HEK293 (cell line): ENCODE data around the gene PLD5.

Experiments used
- CTCF ChIA-PET: fragments of 350-600 bp; formaldehyde crosslinking; extraction: SDS; loops from one replicate; lab custom pipeline; 2021; ENCODE audit warnings: antibody characterized with exemption; lab: Yijun Ruan, JAX
- POLR2A ChIA-PET: fragments of 300-600 bp; formaldehyde crosslinking; extraction: SDS; loops from one replicate; lab custom pipeline; 2020; ENCODE audit warnings: antibody characterized with exemption, inconsistent platforms; lab: Yijun Ruan, JAX
- H3K27ac ChIP-seq: fragments of 200-500 bp; sonication (Bioruptor generic); 2 replicates; pipeline ENCODE4 v1.5.1; 2014; ENCODE audit warnings: low read depth, low read length, control low read depth, inconsistent platforms; ENCODE audit errors: extremely low read depth
- H3K36me3 ChIP-seq, 2 experiments: fragments of 200-500 bp in 1 of 2; sonication (Bioruptor generic) in 1 of 2; 1 replicate in 1 of 2; 2 replicates in 1 of 2; pipeline ENCODE4 v1.5.1; 2014 to 2017; ENCODE audit warnings: inconsistent platforms in 2 of 2, low read length in 2 of 2; ENCODE audit not compliant: control insufficient read depth in 2 of 2, insufficient read depth in 1 of 2
- H3K4me1 ChIP-seq: fragments of 200-500 bp; sonication (Bioruptor generic); 2 replicates; pipeline ENCODE4 v1.5.1; 2014; ENCODE audit warnings: mild to moderate bottlenecking, low read length, inconsistent platforms; ENCODE audit not compliant: control insufficient read depth, insufficient read depth
- H3K4me3 ChIP-seq: 2 replicates; pipeline ENCODE4 v1.5.1; 2011; ENCODE audit warnings: low read depth, mild to moderate bottlenecking, control low read depth, low read length, moderate library complexity
- H3K9me3 ChIP-seq: fragments of 200-500 bp; sonication (Bioruptor generic); 2 replicates; pipeline ENCODE4 v1.5.1; 2014; ENCODE audit warnings: low read depth, low read length, inconsistent platforms; ENCODE audit not compliant: control insufficient read depth, insufficient read depth
- BCL6B ChIP-seq: fragments of 450-650 bp; formaldehyde crosslinking; IDR thresholded peaks from 2 replicates; pipeline ENCODE4 v1.5.1; 2017; ENCODE audit warnings: missing biosample characterization, missing genetic modification characterization
- KLF1 ChIP-seq: fragments of 450-650 bp; formaldehyde crosslinking; IDR thresholded peaks from 2 replicates; pipeline ENCODE4 v1.5.1; 2016; ENCODE audit warnings: missing biosample characterization, missing genetic modification characterization
- MEIS1 ChIP-seq: sonication (generic); formaldehyde crosslinking; IDR thresholded peaks from 2 replicates; pipeline ENCODE4 v1.8.1; 2022; ENCODE audit warnings: missing genetic modification reagents, mild to moderate bottlenecking, borderline replicate concordance
- REPIN1 ChIP-seq: fragments of 450-650 bp; formaldehyde crosslinking; IDR thresholded peaks from 2 replicates; pipeline ENCODE4 v1.5.1; 2017; ENCODE audit warnings: missing biosample characterization, missing genetic modification characterization, low read depth
- TCF7L2 ChIP-seq: IDR thresholded peaks from 2 replicates; pipeline ENCODE4 v1.6.1; 2011; ENCODE audit warnings: low read depth, mild to moderate bottlenecking, inconsistent platforms, low read length, moderate library complexity, borderline replicate concordance
- ZEB2 ChIP-seq: fragments of 450-650 bp; formaldehyde crosslinking; IDR thresholded peaks from 2 replicates; pipeline ENCODE4 v1.5.1; 2016; ENCODE audit warnings: missing biosample characterization, missing genetic modification characterization
- ZFP37 ChIP-seq: fragments of 450-650 bp; formaldehyde crosslinking; IDR thresholded peaks from 2 replicates; pipeline ENCODE4 v1.5.1; 2016; ENCODE audit warnings: missing biosample characterization, missing genetic modification characterization
- ZNF112 ChIP-seq: fragments of 450-650 bp; formaldehyde crosslinking; IDR thresholded peaks from 2 replicates; pipeline ENCODE4 v1.5.0; 2017; ENCODE audit warnings: missing biosample characterization, missing genetic modification characterization
- ZNF148 ChIP-seq: fragments of 450-650 bp; formaldehyde crosslinking; IDR thresholded peaks from 2 replicates; pipeline ENCODE4 v1.5.0; 2017; ENCODE audit warnings: missing biosample characterization, missing genetic modification characterization, borderline replicate concordance
- ZNF174 ChIP-seq: fragments of 450-650 bp; formaldehyde crosslinking; IDR thresholded peaks from 2 replicates; pipeline ENCODE4 v1.5.0; 2017; ENCODE audit warnings: missing biosample characterization, mild to moderate bottlenecking, missing genetic modification characterization
- ZNF19 ChIP-seq: fragments of 450-650 bp; formaldehyde crosslinking; IDR thresholded peaks from 2 replicates; pipeline ENCODE4; 2016; ENCODE audit warnings: missing biosample characterization, missing genetic modification characterization, low read depth
- ZNF211 ChIP-seq: fragments of 450-650 bp; formaldehyde crosslinking; IDR thresholded peaks from 2 replicates; pipeline ENCODE4 v1.5.1; 2016; ENCODE audit warnings: low read depth, missing biosample characterization, missing genetic modification characterization
- ZNF214 ChIP-seq: fragments of 450-650 bp; formaldehyde crosslinking; IDR thresholded peaks from 2 replicates; pipeline ENCODE4 v1.5.1; 2017; ENCODE audit warnings: missing biosample characterization, mild to moderate bottlenecking, missing genetic modification characterization, borderline replicate concordance
- ZNF266 ChIP-seq: fragments of 450-650 bp; formaldehyde crosslinking; IDR thresholded peaks from 2 replicates; pipeline ENCODE4 v1.5.1; 2016; ENCODE audit warnings: missing biosample characterization, missing genetic modification characterization, low read depth
- ZNF292 ChIP-seq: fragments of 450-650 bp; formaldehyde crosslinking; IDR thresholded peaks from 2 replicates; pipeline ENCODE4 v1.5.1; 2016; ENCODE audit warnings: low read depth, missing biosample characterization, missing genetic modification characterization, borderline replicate concordance
- ZNF324 ChIP-seq: fragments of 450-650 bp; formaldehyde crosslinking; IDR thresholded peaks from 2 replicates; pipeline ENCODE4 v1.5.1; 2016; ENCODE audit warnings: missing biosample characterization, missing genetic modification characterization
- ZNF350 ChIP-seq: fragments of 450-650 bp; formaldehyde crosslinking; IDR thresholded peaks from 2 replicates; pipeline ENCODE4 v1.5.0; 2017; ENCODE audit warnings: missing biosample characterization, mild to moderate bottlenecking, missing genetic modification characterization
- ZNF362 ChIP-seq: fragments of 450-650 bp; formaldehyde crosslinking; IDR thresholded peaks from 2 replicates; pipeline ENCODE4 v1.5.1; 2016; ENCODE audit warnings: missing biosample characterization, missing genetic modification characterization
- ZNF391 ChIP-seq: fragments of 450-650 bp; formaldehyde crosslinking; IDR thresholded peaks from 2 replicates; pipeline ENCODE4 v1.5.1; 2016; ENCODE audit warnings: low read depth, missing biosample characterization, missing genetic modification characterization, borderline replicate concordance
- ZNF48 ChIP-seq: fragments of 450-650 bp; formaldehyde crosslinking; IDR thresholded peaks from 2 replicates; pipeline ENCODE4 v1.5.1; 2016; ENCODE audit warnings: missing biosample characterization, missing genetic modification characterization
- ZNF521 ChIP-seq: fragments of 450-650 bp; formaldehyde crosslinking; IDR thresholded peaks from 2 replicates; pipeline ENCODE4 v1.5.1; 2017; ENCODE audit warnings: missing biosample characterization, mild to moderate bottlenecking, missing genetic modification characterization
- ZNF558 ChIP-seq: fragments of 450-650 bp; formaldehyde crosslinking; IDR thresholded peaks from 2 replicates; pipeline ENCODE4 v1.5.1; 2016; ENCODE audit warnings: missing biosample characterization, missing genetic modification characterization
- ZNF623 ChIP-seq: fragments of 450-650 bp; formaldehyde crosslinking; IDR thresholded peaks from 2 replicates; pipeline ENCODE4 v1.5.1; 2016; ENCODE audit warnings: missing biosample characterization, missing genetic modification characterization
- ZNF626 ChIP-seq: fragments of 450-650 bp; sonication (Bioruptor Pico); formaldehyde crosslinking; IDR thresholded peaks from 2 replicates; pipeline ENCODE4 v1.5.1; 2018; ENCODE audit warnings: missing biosample characterization, missing genetic modification characterization, inconsistent platforms
- ZNF76 ChIP-seq: fragments of 450-650 bp; formaldehyde crosslinking; IDR thresholded peaks from 2 replicates; pipeline ENCODE4; 2016; ENCODE audit warnings: low read depth, missing biosample characterization, missing genetic modification characterization, borderline replicate concordance
- ZNF830 ChIP-seq: fragments of 450-650 bp; IDR thresholded peaks from 2 replicates; pipeline ENCODE4 v1.5.0; 2018; ENCODE audit warnings: missing biosample characterization, missing genetic modification characterization, low read depth, mild to moderate bottlenecking, moderate library complexity
- ZNF843 ChIP-seq: fragments of 450-650 bp; formaldehyde crosslinking; IDR thresholded peaks from 2 replicates; pipeline ENCODE4 v1.5.1; 2016; ENCODE audit warnings: missing biosample characterization, missing genetic modification characterization
- TF ChIP-seq, protein P1 (sequence below): fragments of 450-650 bp; formaldehyde crosslinking; IDR thresholded peaks from 2 replicates; pipeline ENCODE4 v1.5.1; 2016; ENCODE audit warnings: missing biosample characterization, missing genetic modification characterization

The PLD5 gene

DNA sequence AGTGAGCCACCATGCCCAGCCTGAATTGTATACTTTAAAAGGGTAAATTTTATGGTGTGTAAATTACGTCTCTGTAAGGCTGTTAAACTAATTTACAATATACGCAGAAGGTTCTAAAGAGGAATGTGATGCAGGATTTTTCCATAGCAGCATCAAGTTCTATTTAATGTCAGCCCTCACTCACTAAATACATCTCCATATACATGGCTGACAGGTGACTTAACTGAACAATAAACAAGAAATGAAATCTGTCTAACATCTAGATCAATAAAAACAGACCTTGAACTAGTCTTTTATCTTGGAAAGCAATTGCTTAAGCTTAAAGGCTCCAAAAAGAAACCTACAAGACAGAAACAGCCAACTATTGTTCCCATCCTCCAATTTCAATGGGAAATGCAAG lies 404.1 kb downstream of the PLD5 start (continued):
- TF ChIP-seq ZNF391 (tag by site-specific recombination) (no peak), ZNF48 (no peak), ZNF211 (no peak), BCL6B (tag by site-specific recombination) (no peak), MEIS1 (CRISPR knock-in tag) (no peak), ZNF830 (tag by site-specific recombination) (no peak), ZNF174 (no peak), ZNF19 (tag by site-specific recombination) (no peak)

- Histone ChIP-seq H3K4me3 (no peak overlapping the region), H3K9me3 (no peaks in the 10 kb centered on the region), H3K27ac (no peak overlapping the region), H3K4me1 (no peaks in the 10 kb centered on the region), H3K36me3 (no peaks in the 10 kb centered on the region)
- POLR2A ChIA-PET, result no interaction called here
- CTCF ChIA-PET, result interaction anchor here (0.6 to 0.9 kb wide), 3 partner anchors 24 to 205 kb away, joined by 3 to 5 read pairs (median 3); no protein-coding TSS in a partner anchor
- no peak for TF ChIP-seq ZEB2 (tag by site-specific recombination)
- TF ChIP-seq ZNF558, result no peak
- no peak for TF ChIP-seq ZNF112 (tag by site-specific recombination)
- TF ChIP-seq ZFP37 (tag by site-specific recombination), result no peak
- no peak for TF ChIP-seq KLF1 (tag by site-specific recombination)
- no peak for TF ChIP-seq ZNF362 (tag by site-specific recombination)
- no peak for TF ChIP-seq ZNF76 (tag by site-specific recombination)
- no peak for TF ChIP-seq ZNF350 (tag by site-specific recombination)
- no peak for TF ChIP-seq ZNF266 (tag by site-specific recombination)
- no peak for TF ChIP-seq TCF7L2
- no peak for TF ChIP-seq ZNF843
- no peak for TF ChIP-seq ZNF148 (tag by site-specific recombination)
- TF ChIP-seq ZNF324 (tag by site-specific recombination), result no peak
- no peak for TF ChIP-seq ZNF292 (tag by site-specific recombination)
- TF ChIP-seq ZNF521 (tag by site-specific recombination), result no peak
- TF ChIP-seq ZNF626 (tag by site-specific recombination), result no peak
- no peak for TF ChIP-seq ZNF214 (tag by site-specific recombination)
- TF ChIP-seq, protein P1, sequence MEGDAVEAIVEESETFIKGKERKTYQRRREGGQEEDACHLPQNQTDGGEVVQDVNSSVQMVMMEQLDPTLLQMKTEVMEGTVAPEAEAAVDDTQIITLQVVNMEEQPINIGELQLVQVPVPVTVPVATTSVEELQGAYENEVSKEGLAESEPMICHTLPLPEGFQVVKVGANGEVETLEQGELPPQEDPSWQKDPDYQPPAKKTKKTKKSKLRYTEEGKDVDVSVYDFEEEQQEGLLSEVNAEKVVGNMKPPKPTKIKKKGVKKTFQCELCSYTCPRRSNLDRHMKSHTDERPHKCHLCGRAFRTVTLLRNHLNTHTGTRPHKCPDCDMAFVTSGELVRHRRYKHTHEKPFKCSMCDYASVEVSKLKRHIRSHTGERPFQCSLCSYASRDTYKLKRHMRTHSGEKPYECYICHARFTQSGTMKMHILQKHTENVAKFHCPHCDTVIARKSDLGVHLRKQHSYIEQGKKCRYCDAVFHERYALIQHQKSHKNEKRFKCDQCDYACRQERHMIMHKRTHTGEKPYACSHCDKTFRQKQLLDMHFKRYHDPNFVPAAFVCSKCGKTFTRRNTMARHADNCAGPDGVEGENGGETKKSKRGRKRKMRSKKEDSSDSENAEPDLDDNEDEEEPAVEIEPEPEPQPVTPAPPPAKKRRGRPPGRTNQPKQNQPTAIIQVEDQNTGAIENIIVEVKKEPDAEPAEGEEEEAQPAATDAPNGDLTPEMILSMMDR (tag by site-specific recombination), result no peak
- TF ChIP-seq REPIN1, result no peak
- TF ChIP-seq ZNF623 (tag by site-specific recombination), result no peak
Measured at GRCh38 chr1:242100921-242101320, 423.6 kb downstream of the PLD5 start.
